Measurements from ENCODE around the gene DGKD.
"Not testable (repeated sequence)": the region's sequence is repeated elsewhere in the genome, so short reads cannot be mapped to it uniquely, and the experiment has no call there.

The DGKD gene

GRCh38 chr2:233353769-233354499 lies at the start of gene DGKD:
TSS of gene DGKD (plus strand) at chr2:233354494. CDS start at chr2:233354519, 25 bp downstream.
- peak; percentile 43 to 57 for DNase-seq (ENCODE audit: low read depth in 2 of 2)

- DNase-seq (ENCODE audit: low read depth in 2 of 2) = no peak
These were observed 46.7 kb upstream of the DGKD start, which contains the start of gene SAG for GRCh38 chr2:233307565-233307964. TSS of gene SAG (plus strand) at chr2:233307816. CDS start at chr2:233309190, 1,374 bp downstream.

- DNase-seq (ENCODE audit: low read depth in 2 of 2) = no peak
These were observed 42.9 kb upstream of the DGKD start for GRCh38 chr2:233311241-233311926.

GRCh38 chr2:233312874-233313273 lies 41.4 kb upstream of the DGKD start:
- no peak for DNase-seq (ENCODE audit: low read depth in 2 of 2)

- no peak for DNase-seq (ENCODE audit: low read depth in 2 of 2)
These were observed 39.9 kb upstream of the DGKD start for GRCh38 chr2:233314180-233314925.

GRCh38 chr2:233317196-233317943 lies 36.9 kb upstream of the DGKD start:
- DNase-seq (ENCODE audit: low read depth in 2 of 2) = no peak

GRCh38 chr2:233319256-233319655 lies 35.0 kb upstream of the DGKD start:
- DNase-seq (ENCODE audit: low read depth in 2 of 2) = no peak

GRCh38 chr2:233320470-233320869 lies 33.8 kb upstream of the DGKD start:
- DNase-seq (ENCODE audit: low read depth in 2 of 2) = no peak

GRCh38 chr2:233321166-233321565 lies 33.1 kb upstream of the DGKD start:
- DNase-seq (ENCODE audit: low read depth in 2 of 2) = no peak

- no peak for DNase-seq (ENCODE audit: low read depth in 2 of 2)
These were observed 30.4 kb upstream of the DGKD start for GRCh38 chr2:233323851-233324250.

GRCh38 chr2:233325256-233325655 lies 29.0 kb upstream of the DGKD start:
- DNase-seq (ENCODE audit: low read depth in 2 of 2) = no peak

GRCh38 chr2:233325814-233326213 lies 28.5 kb upstream of the DGKD start:
- no peak for DNase-seq (ENCODE audit: low read depth in 2 of 2)

GRCh38 chr2:233326500-233326899 lies 27.8 kb upstream of the DGKD start:
- DNase-seq (ENCODE audit: low read depth in 2 of 2) = no peak

GRCh38 chr2:233328922-233329321 lies 25.4 kb upstream of the DGKD start:
- DNase-seq (ENCODE audit: low read depth in 2 of 2) = no peak

GRCh38 chr2:233329489-233330135 lies 24.7 kb upstream of the DGKD start:
- no peak for DNase-seq (ENCODE audit: low read depth in 2 of 2)

GRCh38 chr2:233331536-233331935 lies 22.8 kb upstream of the DGKD start:
- DNase-seq (ENCODE audit: low read depth in 2 of 2) = peak; percentile 33 to 34

- no peak for DNase-seq (ENCODE audit: low read depth in 2 of 2)
These were observed 22.2 kb upstream of the DGKD start for GRCh38 chr2:233332125-233332524.

GRCh38 chr2:233334915-233335314 lies 19.4 kb upstream of the DGKD start:
- no peak for DNase-seq (ENCODE audit: low read depth in 2 of 2)

- not testable (repeated sequence) for DNase-seq (ENCODE audit: low read depth in 2 of 2)
These were observed 18.2 kb upstream of the DGKD start for GRCh38 chr2:233336091-233336490.

- DNase-seq (ENCODE audit: low read depth in 2 of 2) = no peak
These were observed 17.8 kb upstream of the DGKD start for GRCh38 chr2:233336541-233336940.

GRCh38 chr2:233338046-233338445 lies 16.2 kb upstream of the DGKD start:
- DNase-seq (ENCODE audit: low read depth in 2 of 2) = no peak

Measured in stimulated activated CD4-positive, alpha-beta T cell treated with anti-CD3 and anti-CD28 coated beads, Interleukin-12 subunit alpha, Interleukin-12 subunit beta, amount 100 ng/mL, for 24 hours (primary cell).